Loucy (cell line): Measurements from ENCODE around the gene CHI3L1.

Source experiments
- H2AFZ ChIP-seq: fragments of 200-600 bp; sonication (generic); 2 replicates; pipeline ENCODE4 v1.6.0; 2016; ENCODE audit warnings: antibody characterized with exemption, mild to moderate bottlenecking, low read length, moderate library complexity
- H3F3A ChIP-seq: fragments of 200-600 bp; 2 replicates; pipeline ENCODE4 v1.6.0; 2016; ENCODE audit warnings: antibody characterized with exemption, low read depth, mild to moderate bottlenecking
- H3K27me3 ChIP-seq: fragments of 200-600 bp; sonication (generic); 2 replicates; pipeline ENCODE4 v1.6.1; 2014; ENCODE audit warnings: low read length, mild to moderate bottlenecking; ENCODE audit not compliant: insufficient read depth, poor library complexity, severe bottlenecking
- H3K36me3 ChIP-seq: fragments of 200-600 bp; sonication (generic); 2 replicates; pipeline ENCODE4 v1.6.1; 2016; ENCODE audit warnings: low read length; ENCODE audit not compliant: insufficient read depth
- H3K4me1 ChIP-seq: fragments of 200-600 bp; sonication (generic); 2 replicates; pipeline ENCODE4 v1.5.1; 2014; ENCODE audit warnings: low read length, mild to moderate bottlenecking; ENCODE audit not compliant: insufficient read depth, poor library complexity, severe bottlenecking
- H3K4me2 ChIP-seq: fragments of 200-600 bp; sonication (generic); 2 replicates; pipeline ENCODE4 v1.6.0; 2014; ENCODE audit warnings: antibody characterized with exemption, low read length, low read depth, mild to moderate bottlenecking; ENCODE audit not compliant: poor library complexity, severe bottlenecking
- H3K4me3 ChIP-seq: fragments of 200-600 bp; sonication (generic); 2 replicates; pipeline ENCODE4 v1.5.1; 2014; ENCODE audit warnings: low read length, mild to moderate bottlenecking, mixed read lengths; ENCODE audit not compliant: poor library complexity, severe bottlenecking
- H3K79me2 ChIP-seq: fragments of 200-600 bp; sonication (generic); 2 replicates; pipeline ENCODE4 v1.6.1; 2014; ENCODE audit warnings: low read length; ENCODE audit not compliant: insufficient read depth
- H3K9ac ChIP-seq: fragments of 200-600 bp; sonication (generic); 2 replicates; pipeline ENCODE4 v1.6.0; 2014; ENCODE audit warnings: mild to moderate bottlenecking, low read depth, low read length, moderate library complexity; ENCODE audit not compliant: poor library complexity, severe bottlenecking
- H3K9me2 ChIP-seq: fragments of 200-600 bp; sonication (generic); replicated peaks from 2 replicates; pipeline ENCODE4 v1.6.1; 2016; ENCODE audit warnings: low read depth, low read length, mixed read lengths
- H3K9me3 ChIP-seq: fragments of 200-600 bp; sonication (generic); 2 replicates; pipeline ENCODE4 v1.6.1; 2014; ENCODE audit warnings: mild to moderate bottlenecking, antibody characterized with exemption, low read length, low read depth; ENCODE audit not compliant: insufficient read depth
- H4K20me1 ChIP-seq: fragments of 200-600 bp; sonication (generic); 2 replicates; pipeline ENCODE4 v1.6.0; 2014; ENCODE audit warnings: antibody characterized with exemption, low read length, mild to moderate bottlenecking; ENCODE audit not compliant: insufficient read depth, poor library complexity, severe bottlenecking
- EZH2phosphoT487 ChIP-seq: fragments of 200-600 bp; IDR thresholded peaks from 2 replicates; pipeline ENCODE4 v1.6.1; 2018; ENCODE audit warnings: antibody characterized with exemption, mild to moderate bottlenecking, moderate library complexity, borderline replicate concordance
- TF ChIP-seq, protein P1 (sequence below): fragments of 200-600 bp; sonication (generic); conservative IDR thresholded peaks from 2 replicates; pipeline ENCODE4 v1.5.1; 2014; ENCODE audit warnings: mild to moderate bottlenecking, antibody characterized with exemption, low read length

The CHI3L1 gene

GRCh38 chr1:203217139-203217655 is 30.7 kb upstream of the CHI3L1 start:
- Histone ChIP-seq H3K27me3 (no peaks in the 10 kb centered on the region), H3F3A (no peaks in the 10 kb centered on the region), H2AFZ (no peak overlapping the region), H3K36me3 (no peaks in the 10 kb centered on the region), H3K9me2 (no peaks in the 10 kb centered on the region), H3K9ac (no peak overlapping the region), H3K4me2 (no peak overlapping the region), H3K79me2 (no peaks in the 10 kb centered on the region), H3K4me3 (no peak overlapping the region), H3K4me1 (peaks cover 9% of the 10 kb centered on the region), H4K20me1 (no peaks in the 10 kb centered on the region), H3K9me3 (no peaks in the 10 kb centered on the region)
- no peak for TF ChIP-seq EZH2phosphoT487
- TF ChIP-seq, protein P1, sequence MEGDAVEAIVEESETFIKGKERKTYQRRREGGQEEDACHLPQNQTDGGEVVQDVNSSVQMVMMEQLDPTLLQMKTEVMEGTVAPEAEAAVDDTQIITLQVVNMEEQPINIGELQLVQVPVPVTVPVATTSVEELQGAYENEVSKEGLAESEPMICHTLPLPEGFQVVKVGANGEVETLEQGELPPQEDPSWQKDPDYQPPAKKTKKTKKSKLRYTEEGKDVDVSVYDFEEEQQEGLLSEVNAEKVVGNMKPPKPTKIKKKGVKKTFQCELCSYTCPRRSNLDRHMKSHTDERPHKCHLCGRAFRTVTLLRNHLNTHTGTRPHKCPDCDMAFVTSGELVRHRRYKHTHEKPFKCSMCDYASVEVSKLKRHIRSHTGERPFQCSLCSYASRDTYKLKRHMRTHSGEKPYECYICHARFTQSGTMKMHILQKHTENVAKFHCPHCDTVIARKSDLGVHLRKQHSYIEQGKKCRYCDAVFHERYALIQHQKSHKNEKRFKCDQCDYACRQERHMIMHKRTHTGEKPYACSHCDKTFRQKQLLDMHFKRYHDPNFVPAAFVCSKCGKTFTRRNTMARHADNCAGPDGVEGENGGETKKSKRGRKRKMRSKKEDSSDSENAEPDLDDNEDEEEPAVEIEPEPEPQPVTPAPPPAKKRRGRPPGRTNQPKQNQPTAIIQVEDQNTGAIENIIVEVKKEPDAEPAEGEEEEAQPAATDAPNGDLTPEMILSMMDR = peak; percentile 55

DNA sequence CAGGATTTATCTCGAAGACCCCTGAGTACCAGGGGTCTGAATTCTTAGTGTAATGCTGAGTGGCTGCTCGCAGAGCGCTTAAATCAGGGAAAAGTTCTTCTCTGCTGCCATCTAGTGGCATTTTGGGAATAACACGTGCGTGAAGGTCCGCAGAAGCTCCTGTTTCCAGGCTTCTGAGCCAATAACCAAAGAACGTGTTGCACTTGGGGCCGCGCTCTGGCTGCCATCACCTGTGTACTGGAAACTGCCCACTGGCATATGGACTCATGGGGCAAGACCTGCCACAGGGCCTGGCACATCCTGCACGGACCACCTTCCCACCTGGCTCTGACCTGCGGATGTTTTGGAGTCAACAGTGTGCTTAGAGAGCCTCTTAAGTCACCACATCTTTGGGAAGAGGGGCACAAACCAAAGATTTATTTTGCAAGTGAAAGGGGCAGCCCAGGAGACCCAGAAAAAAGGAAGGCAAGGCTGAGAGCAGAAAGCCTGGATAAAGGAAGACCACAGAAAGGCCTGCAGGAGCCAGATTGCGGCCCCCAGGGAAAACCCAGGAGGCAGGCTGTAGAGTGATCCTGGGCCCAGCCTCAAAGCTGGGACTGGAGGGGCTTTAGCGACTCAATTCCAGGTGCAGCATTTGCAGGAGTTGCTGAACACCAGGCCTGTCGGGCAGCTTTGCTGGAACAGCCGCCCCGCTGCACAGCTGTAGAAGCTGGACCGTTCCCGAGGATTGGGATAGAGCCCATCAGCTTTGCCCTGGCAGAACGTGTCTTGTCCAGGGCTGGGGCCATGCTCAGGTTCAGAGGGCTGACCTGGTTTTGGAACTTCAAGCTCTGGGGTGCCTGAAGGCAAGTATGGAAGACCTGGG is 30.0 kb upstream of the CHI3L1 start:
- no peaks in the 10 kb centered on the region for H3K9me3 ChIP-seq
- no peaks in the 10 kb centered on the region for H4K20me1 ChIP-seq
- H3K4me2 ChIP-seq = no peak overlapping the region
- H3K4me3 ChIP-seq = no peak overlapping the region
- H3K4me1 ChIP-seq = peaks cover 9% of the 10 kb centered on the region
- H3K36me3 ChIP-seq = no peaks in the 10 kb centered on the region
- H3K79me2 ChIP-seq = no peaks in the 10 kb centered on the region
- TF ChIP-seq, protein P1 = peak; percentile 74
- no peak for TF ChIP-seq EZH2phosphoT487
- H3K9me2 ChIP-seq = no peaks in the 10 kb centered on the region
- no peak overlapping the region for H3K9ac ChIP-seq
- no peaks in the 10 kb centered on the region for H3F3A ChIP-seq
- H3K27me3 ChIP-seq = no peaks in the 10 kb centered on the region
- H2AFZ ChIP-seq = no peak overlapping the region

DNA sequence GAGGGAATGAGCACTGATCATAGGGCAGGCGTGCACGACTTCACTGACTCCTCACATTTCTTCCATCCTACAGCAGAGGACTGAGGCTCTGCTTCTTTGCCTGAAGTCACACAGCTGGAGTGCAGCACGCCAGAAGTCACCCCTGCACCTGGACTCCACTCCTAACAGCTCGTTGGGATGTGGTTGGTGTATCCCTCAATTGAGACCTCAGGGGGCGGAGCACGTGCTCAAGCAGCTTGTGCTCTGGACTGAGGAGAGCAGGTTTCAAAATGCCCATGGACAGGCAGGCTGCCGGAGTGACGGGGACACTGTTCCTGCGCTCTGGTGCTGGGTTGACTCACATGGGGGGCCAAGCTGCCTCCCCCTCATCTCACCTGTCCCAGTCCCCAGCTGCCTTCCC is 29.1 kb upstream of the CHI3L1 start:
- Histone ChIP-seq H3K27me3 (no peaks in the 10 kb centered on the region), H3K9ac (no peak overlapping the region), H3F3A (no peaks in the 10 kb centered on the region)

More for the DNA sequence above, 29.1 kb upstream of the CHI3L1 start:
- no peak for TF ChIP-seq EZH2phosphoT487
- TF ChIP-seq, protein P1 = no peak
- no peaks in the 10 kb centered on the region for H4K20me1 ChIP-seq
- H3K4me2 ChIP-seq = no peak overlapping the region
- H3K36me3 ChIP-seq = no peaks in the 10 kb centered on the region
- H2AFZ ChIP-seq = no peak overlapping the region
- no peak overlapping the region for H3K4me3 ChIP-seq
- no peaks in the 10 kb centered on the region for H3K9me2 ChIP-seq
- no peaks in the 10 kb centered on the region for H3K79me2 ChIP-seq
- no peaks in the 10 kb centered on the region for H3K9me3 ChIP-seq
- peaks cover 9% of the 10 kb centered on the region for H3K4me1 ChIP-seq
